Ovary (tissue), 9 donors: ENCODE measurements around the gene PTPRB. TPM values are rescaled to one million over a fixed set of nuclear protein-coding genes. Genes with fewer than 3 reads are reported as not detected.

ENCODE experiments used
- DNase-seq, 5 donors: peaks; one replicate each; pipeline ENCODE4 v3.0.0-alpha.2; 2019 to 2020
- H3K27ac ChIP-seq, 2 donors: fragments of 200-600 bp; one replicate each; pipeline versions ENCODE4 v1.5.1 to v1.8.0; 2019 to 2022
- H3K27me3 ChIP-seq: fragments of 200-600 bp; one replicate; pipeline ENCODE4 v1.8.0; 2022
- H3K36me3 ChIP-seq: fragments of 200-600 bp; sonication (generic); one replicate; pipeline ENCODE4 v1.5.1; 2019
- H3K4me1 ChIP-seq: one replicate; pipeline ENCODE4 v1.8.1; 2013; ENCODE audit warnings: mild to moderate bottlenecking, moderate library complexity; ENCODE audit not compliant: insufficient read depth
- H3K4me3 ChIP-seq: fragments of 200-600 bp; sonication (generic); one replicate; pipeline ENCODE4 v1.5.1; 2017
- H3K9me3 ChIP-seq, 2 donors: fragments of 200-600 bp in 1 of 2; sonication (generic) in 1 of 2; one replicate each; pipeline versions ENCODE4 v1.5.1 to v1.8.1; 2013 to 2019; ENCODE audit warnings: mild to moderate bottlenecking in 1 of 2, moderate library complexity in 1 of 2
- CTCF ChIP-seq, 3 donors: fragments of 450-650 bp in 2 of 3; fragments of 200-600 bp in 1 of 3; IDR thresholded peaks; one replicate each; pipeline versions ENCODE4 v1.5.1 to v1.8.0; 2016 to 2022; ENCODE audit warnings: antibody characterized with exemption in 3 of 3, mild to moderate bottlenecking in 1 of 3
- EP300 ChIP-seq: sonication (generic); formaldehyde crosslinking; IDR thresholded peaks from one replicate; pipeline ENCODE4 v1.6.1; 2017; ENCODE audit warnings: antibody characterized with exemption
- POLR2A ChIP-seq: fragments of 450-650 bp; IDR thresholded peaks from one replicate; pipeline ENCODE4 v1.6.1; 2017; ENCODE audit warnings: antibody characterized with exemption, mild to moderate bottlenecking, moderate library complexity
- WGBS, 3 donors: extraction: QIAGEN DNeasy Blood & Tissue Kit in 1 of 3; methylation state at CpG; one replicate each; pipeline versions ENCODE4 v1.1.5 to v1.1.7; 2013 to 2017; 5-methylcytosine and 5-hydroxymethylcytosine counted together
- intact Hi-C, 4 donors: fragments of 100-400 bp; cut with DNase I; formaldehyde crosslinking; loops; one replicate each; pipeline versions ENCODE4 v1.11.0 to v1.15.1; 2022 to 2023
- polyA plus RNA-seq, 2 donors: library from polyadenylated mRNA; stranded (reverse); fragments of 200-250 nt in 1 of 2; fragments of 350-450 nt in 1 of 2; fragmentation: Illumina TruSeq in 1 of 2; extraction: RNeasy Lipid Tissue Mini Kit (QIAGEN cat#74804) in 1 of 2; gene quantifications; one replicate each; pipeline ENCODE4 v1.2.3, GENCODE V29; 2013 to 2014
- total RNA-seq, 7 donors: library from RNA; depleted of rRNA in 2 of 7; stranded (reverse); fragments of >200 nt in 2 of 7; fragmentation: NEBNext Ultra II Directional in 3 of 7; extraction: Animal tissue kit (Norgen Biotek cat#: 25700) in 3 of 7; gene quantifications; one replicate each; pipeline versions ENCODE4 v1.1.0 to v1.2.4, GENCODE V29; 2016 to 2023
- donor health status: DM: no; HTN: no; CAD: no; lungs with moderate emphysema.
- donor health status: DM: no; HTN: no; CAD: no.
- donor health status: Bipolar disorder and iron deficiency.
- donor health status: DM: yes; HTN: yes; CAD: no.
- donor health status: DM: no; HTN: no; CAD: no.
- donor health status: DM: yes; HTN: yes; CAD: no.

The PTPRB gene
- total and polyA plus RNA-seq, 9 donors: 4.9 to 34.6 (median 11.6) TPM

GRCh38 chr12:70553391-70553859 lies 83.8 kb downstream of the PTPRB start:
- Histone ChIP-seq H3K27ac (no peak overlapping the region), H3K27me3 (no peaks in the 10 kb centered on the region), H3K4me3 (no peak overlapping the region), H3K9me3 (no peaks in the 10 kb centered on the region), H3K36me3 (no peaks in the 10 kb centered on the region), H3K4me1 (no peaks in the 10 kb centered on the region)
- TF ChIP-seq POLR2A: no peak
- TF ChIP-seq CTCF (IDR thresholded peaks at IDR 0.05): no peak
- no peak for TF ChIP-seq EP300
- DNase-seq: no peak
- intact Hi-C loops: loop anchor here in 1 of 4 donors (10.0 kb wide), 1 partner anchor 499 kb away; no protein-coding TSS in a partner anchor
- 70 to 84% (median 79%) methylated on average over 2 of the region's 2 CpGs for WGBS, 3 donors

- H3K4me3 ChIP-seq: no peak overlapping the region
- intact Hi-C loops: loop anchor here in 1 of 4 donors (10.0 kb wide), 1 partner anchor 497 kb away; no protein-coding TSS in a partner anchor
- H3K9me3 ChIP-seq: no peaks in the 10 kb centered on the region
- H3K27me3 ChIP-seq: no peaks in the 10 kb centered on the region
- H3K4me1 ChIP-seq: no peaks in the 10 kb centered on the region
- H3K36me3 ChIP-seq: no peaks in the 10 kb centered on the region
- no peak overlapping the region for H3K27ac ChIP-seq
- TF ChIP-seq EP300 (no peak), POLR2A (no peak), CTCF (IDR thresholded peaks at IDR 0.05) (no peak)
- no peak for DNase-seq
- WGBS, 3 donors: 76 to 94% (median 86%) methylated on average over 2 of the region's 2 CpGs
Measured at GRCh38 chr12:70551731-70552130, 85.5 kb downstream of the PTPRB start.

DNA sequence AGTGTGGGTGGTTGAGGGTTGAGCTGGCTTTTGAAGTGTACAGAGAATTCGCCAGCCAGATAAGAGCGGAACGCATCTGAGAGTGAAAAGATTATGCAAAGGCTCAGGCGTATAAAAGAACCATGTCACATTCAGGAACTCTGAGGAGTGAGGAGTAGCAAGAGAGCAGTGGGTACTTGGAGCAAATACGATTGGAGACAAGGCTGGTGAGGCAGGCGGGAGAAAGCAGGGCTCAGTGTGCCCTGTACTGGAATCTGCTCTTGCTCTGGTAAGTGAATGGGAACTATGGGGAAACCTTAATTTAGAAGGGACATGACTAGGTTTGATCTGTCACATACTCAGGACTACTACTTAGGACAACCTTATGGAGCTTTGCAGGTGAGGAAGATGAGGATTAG lies 87.0 kb downstream of the PTPRB start:
- TF ChIP-seq POLR2A (no peak), CTCF (IDR thresholded peaks at IDR 0.05) (no peak)
- no peak for DNase-seq
- Histone ChIP-seq H3K27me3 (no peaks in the 10 kb centered on the region), H3K4me3 (no peak overlapping the region), H3K9me3 (no peaks in the 10 kb centered on the region), H3K4me1 (no peaks in the 10 kb centered on the region), H3K27ac (no peak overlapping the region), H3K36me3 (no peaks in the 10 kb centered on the region)
- intact Hi-C loops: loop anchor here in 1 of 4 donors (10.0 kb wide), 1 partner anchor 495 kb away; no protein-coding TSS in a partner anchor
- WGBS, 3 donors: 65 to 78% (median 67%) methylated on average over 5 to 6 of the region's 6 CpGs

DNA sequence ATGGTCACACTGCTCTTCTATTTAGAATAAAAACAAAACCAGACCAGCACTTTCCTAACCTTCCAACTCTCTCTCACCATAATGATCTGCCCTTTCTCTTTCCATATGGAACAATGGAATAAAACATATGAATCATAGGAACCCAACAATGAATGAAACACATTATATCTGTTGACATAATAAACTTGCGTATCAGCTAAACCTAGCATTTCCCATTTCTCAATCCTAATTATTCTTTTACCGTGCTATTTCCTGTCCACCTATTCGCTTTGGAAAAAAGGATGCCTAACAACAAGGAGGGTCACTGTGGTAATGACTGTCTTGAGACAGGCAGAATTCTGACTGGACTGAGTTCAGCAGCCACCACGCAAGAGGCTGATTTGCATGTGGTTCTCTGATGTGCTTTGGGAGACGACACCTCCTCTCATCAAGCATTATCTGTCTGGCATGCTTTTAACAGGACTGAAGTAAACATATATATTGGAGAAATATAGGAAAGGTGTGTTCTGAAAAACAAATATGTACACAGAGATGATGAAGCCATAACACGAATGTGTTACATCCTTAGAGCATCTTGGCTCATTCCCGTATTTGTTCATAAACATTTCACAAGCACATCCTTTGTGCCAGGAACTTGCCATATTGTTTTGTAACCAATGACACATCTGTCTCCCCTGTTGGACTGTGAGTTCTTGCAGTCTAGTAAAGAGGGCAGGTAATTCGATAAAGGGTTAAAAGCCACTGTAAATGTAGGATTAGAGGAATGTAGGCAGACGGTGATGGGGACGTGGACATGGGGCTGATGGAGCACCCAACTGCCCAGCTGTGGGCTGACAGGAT lies 87.7 kb downstream of the PTPRB start:
- H3K4me3 ChIP-seq: no peak overlapping the region
- 72 to 82% (median 77%) methylated on average over 10 of the region's 10 CpGs for WGBS, 3 donors
- no peaks in the 10 kb centered on the region for H3K27me3 ChIP-seq
- H3K9me3 ChIP-seq: no peaks in the 10 kb centered on the region
- H3K4me1 ChIP-seq: no peaks in the 10 kb centered on the region
- H3K27ac ChIP-seq: no peak overlapping the region
- H3K36me3 ChIP-seq: no peaks in the 10 kb centered on the region
- no peak for DNase-seq
- no peak for TF ChIP-seq EP300
- no peak for TF ChIP-seq POLR2A
- TF ChIP-seq CTCF (IDR thresholded peaks at IDR 0.05): no peak
- intact Hi-C loops: loop anchor here in 1 of 4 donors (10.0 kb wide), 1 partner anchor 495 kb away; no protein-coding TSS in a partner anchor
